ENCODE measurements around the gene ADAMTS8.
A peak's percentile ranks its signal among the peaks of the same experiment; 100 is the strongest.
"Not testable (repeated sequence)": the region's sequence is repeated elsewhere in the genome, so short reads cannot be mapped to it uniquely, and the experiment has no call there.

The ADAMTS8 gene

GRCh38 chr11:130438401-130439159 lies 10.2 kb upstream of the ADAMTS8 start:
- DNase-seq (ENCODE audit: low spot score): not testable (repeated sequence)

- DNase-seq (ENCODE audit: low spot score): no peak
Measured at GRCh38 chr11:130437848-130438247, 9.4 kb upstream of the ADAMTS8 start.

GRCh38 chr11:130436171-130436570 lies 7.8 kb upstream of the ADAMTS8 start:
- no peak for DNase-seq (ENCODE audit: low spot score)

- DNase-seq (ENCODE audit: low spot score): no peak
Measured at GRCh38 chr11:130435671-130436070, 7.3 kb upstream of the ADAMTS8 start.

- DNase-seq (ENCODE audit: low spot score): peak; percentile 75
Measured at GRCh38 chr11:130434521-130435223, 6.3 kb upstream of the ADAMTS8 start.

- DNase-seq (ENCODE audit: low spot score): no peak
Measured at GRCh38 chr11:130433357-130433756, 4.9 kb upstream of the ADAMTS8 start.

- DNase-seq (ENCODE audit: low spot score): no peak
Measured at GRCh38 chr11:130431801-130432200, 3.4 kb upstream of the ADAMTS8 start.

- peak; percentile 58 for DNase-seq (ENCODE audit: low spot score)
Measured at GRCh38 chr11:130431331-130431773, 2.9 kb upstream of the ADAMTS8 start.

GRCh38 chr11:130429983-130430382 lies 1.6 kb upstream of the ADAMTS8 start:
- DNase-seq (ENCODE audit: low spot score): no peak

GRCh38 chr11:130429120-130429681 lies 792 bp upstream of the ADAMTS8 start:
- DNase-seq (ENCODE audit: low spot score): no peak

- DNase-seq (ENCODE audit: low spot score): no peak
Measured at GRCh38 chr11:130427581-130428315, 661 bp downstream of the ADAMTS8 start.

- DNase-seq (ENCODE audit: low spot score): no peak
Measured at GRCh38 chr11:130426837-130427341, 1.5 kb downstream of the ADAMTS8 start.

- DNase-seq (ENCODE audit: low spot score): no peak
Measured at GRCh38 chr11:130426223-130426836, 2.1 kb downstream of the ADAMTS8 start.

- no peak for DNase-seq (ENCODE audit: low spot score)
Measured at GRCh38 chr11:130425156-130425555, 3.3 kb downstream of the ADAMTS8 start.

- no peak for DNase-seq (ENCODE audit: low spot score)
Measured at GRCh38 chr11:130424613-130425140, 3.7 kb downstream of the ADAMTS8 start.

GRCh38 chr11:130423541-130424142 lies 4.8 kb downstream of the ADAMTS8 start:
- DNase-seq (ENCODE audit: low spot score): no peak

- no peak for DNase-seq (ENCODE audit: low spot score)
Measured at GRCh38 chr11:130422251-130422995, 6.0 kb downstream of the ADAMTS8 start.

- DNase-seq (ENCODE audit: low spot score): no peak
Measured at GRCh38 chr11:130421697-130422096, 6.7 kb downstream of the ADAMTS8 start.

- DNase-seq (ENCODE audit: low spot score): no peak
Measured at GRCh38 chr11:130421199-130421585, 7.2 kb downstream of the ADAMTS8 start.

- DNase-seq (ENCODE audit: low spot score): no peak
Measured at GRCh38 chr11:130420478-130421198, 7.8 kb downstream of the ADAMTS8 start.
